GM18498 (cell line): ENCODE measurements around the gene ATP5MG.
A peak's percentile ranks its signal among the peaks of the same experiment; 100 is the strongest.
"Not testable (repeated sequence)": the region's sequence is repeated elsewhere in the genome, so short reads cannot be mapped to it uniquely, and the experiment has no call there.

ENCODE experiments used
- ATAC-seq: cut with Tn5 transposase; IDR thresholded peaks from one replicate; pipeline ENCODE4 v1.9.1; 2021; ENCODE audit warnings: mild to moderate bottlenecking, moderate library complexity; ENCODE audit not compliant: unreplicated experiment

ATP5MG gene

GRCh38 chr11:118406599-118407166 lies 5.3 kb downstream of the ATP5MG start:
- ATAC-seq = no peak

- peak; percentile 72 for ATAC-seq
Observed at GRCh38 chr11:118410055-118410745, 8.8 kb downstream of the ATP5MG start.

GRCh38 chr11:118411530-118411929 lies 10.1 kb downstream of the ATP5MG start:
- no peak for ATAC-seq

GRCh38 chr11:118412921-118413320 lies 11.5 kb downstream of the ATP5MG start:
- ATAC-seq = no peak

GRCh38 chr11:118415062-118415738 lies 13.8 kb downstream of the ATP5MG start:
- no peak for ATAC-seq

- no peak for ATAC-seq
Observed at GRCh38 chr11:118415739-118416068, 14.3 kb downstream of the ATP5MG start.

GRCh38 chr11:118416900-118417299 lies 15.5 kb downstream of the ATP5MG start:
- ATAC-seq = not testable (repeated sequence)

- no peak for ATAC-seq
Observed at GRCh38 chr11:118417801-118418200, 16.4 kb downstream of the ATP5MG start.

GRCh38 chr11:118418766-118419165 lies 17.4 kb downstream of the ATP5MG start:
- no peak for ATAC-seq

- no peak for ATAC-seq
Observed at GRCh38 chr11:118427707-118428106, 26.3 kb downstream of the ATP5MG start.

- ATAC-seq = no peak
Observed at GRCh38 chr11:118430956-118431355, 29.6 kb downstream of the ATP5MG start.

- no peak for ATAC-seq
Observed at GRCh38 chr11:118434123-118434552, 32.7 kb downstream of the ATP5MG start.

- ATAC-seq = no peak
Observed at GRCh38 chr11:118434553-118435289, 33.3 kb downstream of the ATP5MG start.

- peak; percentile 30 for ATAC-seq
Observed at GRCh38 chr11:118435290-118435892, 34.0 kb downstream of the ATP5MG start.

GRCh38 chr11:118435893-118436624 lies 34.7 kb downstream of the ATP5MG start, which contains the start of gene KMT2A:
KMT2A (plus strand) TSS chr11:118436492; CDS start chr11:118436513, 21 bp downstream.
- ATAC-seq = peak; percentile 53

GRCh38 chr11:118436639-118437207 lies 35.3 kb downstream of the ATP5MG start:
- peak; percentile 18 for ATAC-seq

GRCh38 chr11:118437208-118438125 lies 36.1 kb downstream of the ATP5MG start:
- no peak for ATAC-seq

GRCh38 chr11:118438314-118438931 lies 37.0 kb downstream of the ATP5MG start:
- peak; percentile 25 for ATAC-seq
